Hematopoietic multipotent progenitor cell treated with erythropoietin and hydrocortisone succinate and interleukin-3 and kit ligand, for 4 days (in vitro differentiated cells): ENCODE results near the gene PLSCR4.

Experiments used
- DNase-seq: peaks from one replicate; pipeline ENCODE4 v3.0.0-alpha.2; 2015

Gene PLSCR4

DNA sequence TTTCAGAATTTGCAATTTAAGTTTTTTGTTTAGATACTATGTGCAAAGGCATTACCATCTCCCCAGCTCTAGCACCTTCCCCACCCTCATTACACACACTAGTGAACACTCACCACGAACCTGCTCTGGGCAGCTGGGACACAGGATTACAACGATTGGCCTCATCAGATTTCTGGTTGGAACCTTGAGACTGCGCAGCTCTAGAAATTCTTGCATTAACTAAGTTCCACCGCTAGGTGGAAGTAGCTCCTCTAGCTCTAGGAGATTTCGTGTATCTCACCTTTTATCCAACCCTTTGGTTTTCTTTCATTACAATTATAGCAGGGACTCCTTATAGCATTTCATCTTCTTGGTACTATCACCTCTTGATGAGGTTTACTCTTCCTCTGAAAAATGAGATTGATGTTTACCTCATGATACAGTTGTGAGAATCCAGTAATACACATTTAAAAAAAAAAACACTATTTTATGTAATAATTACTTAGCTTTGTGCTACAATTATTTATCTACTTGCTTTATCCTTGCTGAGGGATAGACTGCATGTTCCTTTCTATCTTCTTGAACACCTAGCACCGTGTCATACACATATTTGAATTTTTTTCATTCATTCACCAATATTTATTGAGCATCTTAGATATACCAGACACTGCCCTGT lies 61.3 kb downstream of the PLSCR4 start:
- DNase-seq, result peak; percentile 80

DNA sequence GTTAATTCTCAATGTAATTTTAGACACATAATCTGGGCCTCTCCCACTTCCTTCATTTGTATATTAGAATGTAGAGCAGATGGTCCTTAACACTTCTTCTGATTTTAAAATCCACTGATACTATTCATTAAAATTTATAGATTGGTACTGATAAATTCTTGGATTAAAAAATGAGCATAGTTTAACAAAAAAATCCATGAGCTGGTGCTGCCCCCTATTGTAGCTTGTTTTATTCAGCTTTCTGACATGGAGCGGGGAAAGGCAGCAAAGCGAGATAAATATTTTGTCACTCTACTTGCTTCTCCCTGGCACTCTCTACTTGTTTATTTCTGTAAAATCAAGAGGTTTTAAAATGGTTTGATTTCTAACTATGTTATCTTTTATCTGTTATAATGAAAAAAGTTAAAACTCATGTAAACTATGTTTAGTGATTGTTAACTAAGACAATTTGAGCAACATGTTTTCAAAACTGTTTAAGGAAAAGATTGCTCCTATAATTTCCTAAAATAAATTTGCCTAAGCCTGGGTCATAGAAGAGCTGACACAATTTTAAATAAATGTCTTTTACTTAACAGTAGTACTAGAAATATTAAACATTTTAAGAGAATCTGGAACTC lies 63.5 kb downstream of the PLSCR4 start:
- DNase-seq, result peak; percentile 61

DNA sequence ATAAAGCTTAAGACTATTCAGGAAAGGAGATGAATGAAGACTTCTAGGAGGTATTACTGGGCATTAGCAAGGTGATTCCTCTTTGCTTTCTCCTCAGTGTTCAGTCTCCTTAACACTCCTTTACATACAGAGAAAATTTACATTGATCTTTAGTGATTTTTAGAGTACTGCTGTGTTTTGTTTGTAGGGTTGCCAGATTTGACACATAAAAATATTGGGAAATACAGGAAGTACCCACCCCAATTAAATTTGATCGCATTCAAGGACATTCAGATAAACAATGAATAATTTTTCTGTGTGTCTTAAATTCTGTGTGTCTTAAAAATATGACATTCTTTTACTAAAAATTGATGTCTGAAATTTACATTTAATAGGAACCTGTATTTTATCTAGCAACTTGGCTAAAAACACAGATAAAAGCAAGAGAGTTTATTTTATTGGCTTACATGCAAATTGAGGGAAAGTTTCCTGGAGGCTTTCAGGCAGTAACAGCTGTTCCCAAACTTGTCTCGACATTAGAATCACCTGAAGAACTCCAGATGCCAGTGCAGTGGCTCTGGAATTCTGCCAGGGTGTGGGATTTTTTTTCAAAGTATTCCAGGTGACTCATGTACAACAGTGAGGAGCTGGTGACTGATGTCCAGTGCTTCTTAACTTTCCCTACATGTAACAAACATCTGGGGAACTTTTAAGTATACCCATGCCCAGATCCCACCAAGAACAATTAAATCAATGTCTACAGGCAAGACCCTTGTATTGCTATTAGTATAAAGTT lies 66.5 kb downstream of the PLSCR4 start:
- no peak for DNase-seq

DNA sequence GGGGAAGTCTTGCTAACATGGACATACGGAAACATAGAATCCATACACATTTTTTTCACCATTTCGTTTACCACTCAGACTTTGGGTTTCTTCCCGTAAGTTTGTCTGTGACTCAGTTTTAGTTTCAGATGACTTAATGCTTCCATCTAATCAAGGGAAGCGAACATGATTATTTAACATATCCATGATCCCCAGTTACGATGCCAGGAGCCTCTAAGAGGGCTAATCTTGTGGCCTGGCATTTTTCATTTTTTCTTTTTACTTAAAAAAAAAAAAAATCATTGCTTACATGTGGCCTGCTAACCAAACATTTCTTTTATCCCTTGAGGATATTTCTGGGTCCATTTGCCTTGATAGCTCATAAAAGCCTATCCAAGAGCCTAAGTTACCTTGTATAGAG lies 69.7 kb downstream of the PLSCR4 start:
- no peak for DNase-seq

DNA sequence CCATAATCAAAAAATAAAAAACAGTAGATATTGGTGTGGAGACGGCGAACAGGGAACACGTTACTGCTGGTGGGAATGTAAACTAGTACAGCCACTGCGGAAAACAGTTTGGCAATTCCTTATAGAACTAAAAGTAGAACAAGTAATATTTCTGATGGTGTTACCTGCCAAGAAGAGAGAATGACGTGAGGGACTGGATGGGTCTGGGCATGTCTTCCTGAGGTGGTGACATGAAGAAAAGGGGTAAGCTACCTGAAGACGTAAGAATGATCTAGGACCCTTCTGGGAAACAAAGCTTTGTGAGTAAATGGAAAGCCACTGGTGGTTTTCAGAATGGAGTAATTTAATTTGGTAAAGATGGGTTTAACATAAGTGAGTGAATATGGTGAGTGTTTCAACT lies 70.5 kb downstream of the PLSCR4 start:
- no peak for DNase-seq

DNA sequence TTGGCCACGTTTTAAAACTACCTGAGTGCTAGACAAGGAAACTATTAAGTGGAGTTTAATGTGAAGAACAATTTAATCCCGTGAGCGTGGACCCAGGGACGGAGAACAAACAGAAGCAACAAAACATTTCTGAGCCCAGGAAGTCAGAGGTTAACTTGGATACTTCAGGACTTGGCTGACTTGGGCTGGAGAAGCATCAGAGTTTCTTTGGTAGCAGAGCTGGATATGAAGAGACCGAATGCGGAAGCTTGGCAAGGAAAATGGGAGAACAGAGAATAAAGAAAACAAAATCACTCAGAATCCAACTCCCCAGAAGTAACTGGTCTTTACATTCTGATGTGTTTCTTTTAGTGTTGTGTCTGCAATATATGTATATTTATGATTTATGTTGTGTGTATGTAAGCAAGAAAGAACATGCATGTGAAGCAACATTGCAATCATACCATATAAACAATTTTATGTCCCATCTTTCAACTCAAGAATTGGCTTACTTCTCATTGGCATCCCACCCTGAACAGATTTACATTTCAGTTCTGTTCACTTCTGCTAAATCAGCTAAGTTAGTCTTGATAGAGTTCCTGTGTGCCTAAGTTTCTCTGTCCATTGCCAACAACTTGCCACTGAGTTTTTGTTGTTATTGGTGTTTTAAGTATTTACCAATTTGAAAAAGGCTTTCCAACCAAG lies 72.8 kb downstream of the PLSCR4 start:
- DNase-seq, result no peak

DNA sequence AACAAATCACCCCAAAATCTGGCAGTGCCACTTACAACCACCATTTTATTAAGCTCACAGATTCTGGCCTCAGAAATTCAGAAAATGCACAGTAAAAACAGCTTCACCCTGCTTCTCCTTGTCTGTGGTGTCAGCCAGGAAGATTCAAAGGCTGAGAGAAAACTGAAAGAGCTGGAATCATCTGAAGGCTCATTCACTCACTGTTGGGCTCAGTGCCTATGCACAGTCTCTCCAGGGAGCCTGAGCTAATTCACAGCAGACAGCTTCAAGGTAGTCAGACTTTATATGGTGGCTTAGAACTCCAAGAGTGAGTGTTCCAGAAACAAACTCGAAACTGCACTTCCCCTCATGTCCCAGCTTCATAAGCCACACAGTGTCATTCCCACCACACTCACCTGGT lies 73.4 kb downstream of the PLSCR4 start:
- DNase-seq, result no peak

DNA sequence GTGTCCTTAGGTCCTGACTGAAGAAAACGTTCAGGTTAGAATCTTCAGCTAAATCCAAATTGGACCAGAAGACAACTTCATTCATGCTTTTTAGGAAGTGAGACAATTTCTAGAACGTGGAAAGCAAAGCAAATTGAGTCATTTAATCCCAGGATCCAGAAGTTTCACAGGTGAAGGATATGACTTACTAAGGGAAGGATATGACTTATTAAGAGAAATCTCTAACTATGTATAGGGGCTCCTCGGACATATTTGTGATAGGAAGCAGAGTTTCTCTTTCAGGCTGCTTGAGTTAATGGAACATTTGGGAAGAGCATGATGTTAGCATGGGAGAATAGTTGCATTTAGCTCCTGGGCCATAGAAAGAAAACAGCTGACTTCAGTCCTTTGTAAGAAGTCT lies 73.8 kb downstream of the PLSCR4 start:
- DNase-seq, result no peak

DNA sequence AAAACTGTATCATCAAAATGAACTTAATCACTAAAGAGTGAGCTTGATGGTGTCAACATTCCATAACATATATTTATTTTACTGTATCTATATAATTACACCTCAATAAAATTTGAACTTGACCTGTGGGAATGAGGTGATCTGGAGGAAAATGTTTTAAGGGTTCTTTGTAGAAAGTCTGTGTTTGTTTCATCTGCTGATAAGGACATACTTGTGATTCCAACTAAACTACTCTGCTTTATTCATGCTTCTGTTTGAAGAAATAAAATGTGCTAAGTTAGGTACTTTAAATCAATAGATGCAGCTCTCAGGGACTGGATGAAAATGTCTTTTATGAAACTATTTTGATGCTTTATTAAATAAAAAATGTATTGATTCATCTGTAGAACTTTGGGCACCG lies 78.3 kb downstream of the PLSCR4 start:
- DNase-seq, result no peak

DNA sequence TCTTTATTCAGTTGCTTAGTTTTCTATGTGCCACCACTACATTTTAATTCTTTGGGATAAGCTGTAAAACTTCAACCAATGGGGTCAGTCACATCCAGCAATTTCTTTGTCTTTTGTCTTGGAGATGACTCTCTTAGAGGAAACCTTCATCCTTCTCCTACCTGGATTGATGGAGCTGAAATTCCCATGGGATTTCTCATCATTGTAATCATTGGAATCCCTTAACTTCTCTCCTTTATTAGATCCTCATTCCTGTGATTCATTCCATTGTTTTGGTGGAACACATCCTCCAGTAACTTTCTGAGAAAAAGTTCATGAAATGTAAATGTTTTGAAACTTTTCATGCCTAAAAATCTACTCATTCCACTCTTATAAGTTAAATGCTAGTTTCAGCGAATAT lies 80.3 kb downstream of the PLSCR4 start:
- no peak for DNase-seq

DNA sequence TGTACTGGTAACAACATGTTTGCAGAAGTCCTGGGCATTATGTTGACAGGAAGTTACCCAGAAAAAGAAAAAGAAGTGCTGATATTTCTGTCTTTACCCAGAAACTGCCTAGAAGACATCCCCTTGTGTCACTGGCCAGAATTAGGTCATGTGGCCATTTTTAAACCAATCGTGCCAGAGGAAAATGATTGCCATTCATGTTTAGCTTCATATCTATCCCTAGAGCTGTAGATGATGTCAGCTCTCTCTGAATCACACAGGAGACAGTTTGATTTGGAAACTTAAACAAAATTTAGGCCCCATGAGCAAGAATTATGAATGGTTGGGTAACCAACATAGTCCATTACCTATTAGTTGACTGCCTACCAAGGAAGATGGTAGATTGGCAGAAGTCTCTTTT lies 81.0 kb downstream of the PLSCR4 start:
- DNase-seq, result no peak

DNA sequence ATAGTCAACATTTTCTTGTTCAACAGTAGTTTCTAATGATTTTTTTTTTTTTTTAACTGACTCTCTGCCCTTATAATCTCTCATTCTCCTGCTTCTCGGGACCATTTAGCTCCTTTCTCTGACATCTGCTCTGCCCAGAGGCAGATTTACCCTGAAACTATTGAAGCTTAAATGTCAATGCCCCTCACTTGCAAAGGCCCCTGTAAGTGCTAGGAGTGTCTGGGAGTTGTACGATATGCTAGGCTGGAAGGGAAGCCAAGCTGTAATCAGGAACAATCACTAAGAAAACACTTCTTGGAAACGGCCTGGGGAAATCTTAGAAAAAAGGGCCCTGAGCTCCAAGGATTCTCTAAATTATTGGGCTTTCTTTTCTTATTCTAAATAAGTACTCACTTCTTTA lies 84.1 kb downstream of the PLSCR4 start:
- DNase-seq, result no peak

DNA sequence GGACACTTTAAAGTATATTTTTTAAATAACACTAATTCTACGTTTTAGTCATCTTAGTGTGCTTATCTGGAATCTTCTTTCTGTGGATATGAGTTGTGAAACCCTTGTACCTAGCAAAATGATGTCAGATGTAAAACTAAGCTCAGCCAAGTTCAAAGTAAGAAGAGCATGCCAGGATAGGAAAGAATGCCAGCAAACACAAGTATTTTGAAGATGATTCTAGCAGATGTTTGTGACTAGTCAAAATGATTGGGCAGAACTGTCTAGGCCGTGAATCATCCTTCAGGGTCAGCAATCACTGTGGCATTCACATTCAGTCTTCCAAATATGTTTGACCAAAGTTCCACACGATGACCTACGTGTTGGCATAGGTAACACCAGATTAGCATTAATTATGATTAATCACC lies 84.5 kb downstream of the PLSCR4 start:
- no peak for DNase-seq

DNA sequence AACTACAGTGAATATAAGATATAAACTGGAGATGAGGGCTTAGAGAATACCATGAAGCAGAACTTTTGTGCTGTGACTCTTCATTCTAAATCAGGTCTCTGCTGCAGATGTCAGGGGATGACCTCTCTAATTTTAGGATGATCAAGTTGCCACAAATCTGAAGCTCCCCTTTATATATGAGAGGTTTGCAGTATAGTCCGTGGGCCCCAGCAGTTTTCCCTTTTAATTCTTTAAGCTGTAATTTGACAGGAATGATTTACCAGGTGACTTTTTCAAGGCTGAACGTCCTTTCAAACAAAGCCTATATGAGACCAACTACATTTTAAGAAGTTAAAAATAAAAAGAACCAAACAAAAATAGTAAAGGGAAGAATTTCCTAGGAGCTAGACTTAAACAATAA lies 85.0 kb downstream of the PLSCR4 start:
- no peak for DNase-seq

DNA sequence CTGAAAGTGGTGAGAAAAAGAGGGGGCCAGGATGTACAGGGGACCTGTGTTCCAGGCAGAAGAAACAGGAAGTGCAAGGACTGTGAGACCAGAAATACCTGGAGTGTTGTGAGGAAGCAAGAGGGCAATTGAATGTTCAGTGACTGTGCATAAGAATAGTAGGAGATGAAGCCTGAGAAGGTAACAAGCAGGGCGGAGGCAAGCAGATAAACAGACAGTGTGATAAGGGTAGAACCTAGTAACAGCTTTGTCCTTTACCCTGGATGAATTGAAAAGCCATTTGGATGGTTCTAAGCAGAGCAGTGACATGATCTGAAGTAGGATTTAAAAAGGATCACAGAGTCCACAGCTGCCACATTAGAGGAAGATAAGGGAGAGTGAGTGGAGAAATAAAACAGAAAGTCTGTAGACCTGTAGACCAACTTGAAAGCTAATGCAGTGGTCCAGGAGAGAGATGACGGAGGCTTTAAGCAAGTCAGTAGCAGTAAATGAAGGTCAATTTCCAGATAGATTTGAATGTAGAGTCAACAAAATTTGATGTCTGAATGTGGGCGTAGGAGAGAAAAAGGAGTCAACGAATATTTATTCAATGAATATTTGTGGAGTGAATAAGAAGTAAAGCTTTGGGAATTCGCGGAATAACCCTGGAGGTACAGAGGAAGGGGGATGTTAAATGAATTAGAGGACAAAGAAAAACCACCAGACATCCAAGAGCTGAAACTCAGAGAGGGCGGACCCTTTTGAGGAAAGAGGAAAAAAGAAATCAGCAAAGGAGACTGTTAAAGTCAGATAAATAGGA lies 85.7 kb downstream of the PLSCR4 start:
- DNase-seq, result no peak

DNA sequence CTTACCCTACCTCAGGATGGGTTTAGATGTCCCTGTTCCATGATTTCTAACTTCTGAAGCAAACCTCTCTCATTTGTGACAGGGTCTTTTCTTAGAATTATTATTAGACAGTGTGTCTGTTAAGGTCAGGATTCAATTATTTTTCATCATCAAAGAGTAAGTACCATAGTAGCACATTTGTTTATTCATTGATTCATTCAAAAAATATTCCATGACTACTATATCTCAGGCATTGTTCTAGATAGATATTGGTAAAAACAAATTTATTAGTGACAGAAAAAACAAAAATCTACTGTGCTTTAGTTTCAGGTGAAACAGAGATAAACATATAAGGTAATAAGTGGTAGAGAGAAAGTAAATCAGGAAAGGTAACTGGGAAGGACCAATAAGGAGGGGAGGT lies 86.4 kb downstream of the PLSCR4 start:
- DNase-seq, result no peak

DNA sequence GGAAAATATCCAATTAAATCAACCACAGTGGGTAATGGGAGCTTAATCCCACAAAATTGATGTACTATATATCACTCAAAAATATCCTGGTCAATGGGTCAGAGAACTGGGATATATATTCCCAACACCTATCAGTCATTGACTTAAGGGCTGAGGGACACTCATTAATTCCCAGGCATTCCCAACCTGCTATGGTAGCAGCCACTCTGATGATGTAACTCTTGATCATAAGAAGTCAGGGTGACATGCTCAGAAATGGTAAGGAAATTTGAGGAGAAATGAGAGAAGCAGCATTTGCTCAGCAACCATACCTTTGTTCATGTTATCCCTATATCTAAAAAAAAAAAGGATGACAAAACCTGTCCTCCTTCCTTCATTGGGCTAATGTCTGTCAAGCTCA lies 86.8 kb downstream of the PLSCR4 start:
- DNase-seq, result no peak

DNA sequence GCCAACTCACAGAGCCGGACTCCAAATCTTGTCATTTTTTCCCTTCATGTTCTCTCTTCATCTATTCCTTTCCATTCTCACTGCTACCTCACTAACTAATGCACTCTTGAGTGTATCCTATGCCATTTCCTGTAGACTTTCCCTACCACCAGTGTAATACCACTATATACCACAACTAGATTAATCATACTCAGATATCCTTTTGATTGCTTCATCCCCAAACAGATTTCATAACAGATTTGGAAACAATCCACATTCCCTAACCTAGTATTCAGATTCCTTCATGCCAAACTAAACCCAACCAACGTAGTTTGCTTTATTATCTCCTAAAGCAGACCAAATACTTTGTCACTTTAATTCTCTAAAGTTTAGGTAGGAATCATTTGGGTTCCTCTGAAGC lies 87.3 kb downstream of the PLSCR4 start:
- DNase-seq, result no peak

DNA sequence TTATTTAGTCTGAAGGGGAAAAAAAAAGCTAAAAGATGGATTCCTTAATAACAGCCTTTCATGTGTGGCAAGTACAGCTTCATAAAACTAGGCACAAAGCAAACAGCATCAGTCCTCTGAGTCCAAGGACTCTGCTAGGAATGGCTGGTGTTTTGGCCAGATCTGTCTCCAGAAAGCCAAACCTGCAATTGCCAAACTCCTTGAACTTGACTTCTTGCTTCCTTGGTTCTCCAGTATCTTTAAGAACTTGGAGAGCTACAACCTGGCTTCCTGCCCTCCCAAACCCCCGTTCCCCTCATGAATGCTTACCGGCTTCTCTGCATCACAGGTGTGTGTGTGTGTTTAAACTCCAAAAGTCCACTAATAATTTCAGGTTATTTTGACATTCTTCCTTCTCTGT lies 88.3 kb downstream of the PLSCR4 start:
- DNase-seq, result no peak

DNA sequence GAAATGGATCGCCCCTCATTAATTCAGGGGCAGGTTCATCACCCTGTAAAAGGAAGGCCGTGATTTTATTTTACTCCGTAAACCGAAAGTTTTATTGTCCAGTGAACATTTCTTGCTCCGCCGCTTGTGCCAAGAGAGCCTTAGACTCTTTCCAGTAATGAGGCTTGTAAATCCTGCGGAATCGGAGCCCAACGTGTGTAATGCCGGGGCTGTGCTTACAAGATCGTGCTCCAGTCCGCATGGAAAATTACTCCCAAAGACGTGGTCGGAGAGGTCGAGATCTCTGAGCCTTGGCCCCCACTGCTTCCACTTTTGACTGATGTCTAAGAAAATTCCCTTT lies 89.3 kb downstream of the PLSCR4 start:
- DNase-seq, result no peak

DNA sequence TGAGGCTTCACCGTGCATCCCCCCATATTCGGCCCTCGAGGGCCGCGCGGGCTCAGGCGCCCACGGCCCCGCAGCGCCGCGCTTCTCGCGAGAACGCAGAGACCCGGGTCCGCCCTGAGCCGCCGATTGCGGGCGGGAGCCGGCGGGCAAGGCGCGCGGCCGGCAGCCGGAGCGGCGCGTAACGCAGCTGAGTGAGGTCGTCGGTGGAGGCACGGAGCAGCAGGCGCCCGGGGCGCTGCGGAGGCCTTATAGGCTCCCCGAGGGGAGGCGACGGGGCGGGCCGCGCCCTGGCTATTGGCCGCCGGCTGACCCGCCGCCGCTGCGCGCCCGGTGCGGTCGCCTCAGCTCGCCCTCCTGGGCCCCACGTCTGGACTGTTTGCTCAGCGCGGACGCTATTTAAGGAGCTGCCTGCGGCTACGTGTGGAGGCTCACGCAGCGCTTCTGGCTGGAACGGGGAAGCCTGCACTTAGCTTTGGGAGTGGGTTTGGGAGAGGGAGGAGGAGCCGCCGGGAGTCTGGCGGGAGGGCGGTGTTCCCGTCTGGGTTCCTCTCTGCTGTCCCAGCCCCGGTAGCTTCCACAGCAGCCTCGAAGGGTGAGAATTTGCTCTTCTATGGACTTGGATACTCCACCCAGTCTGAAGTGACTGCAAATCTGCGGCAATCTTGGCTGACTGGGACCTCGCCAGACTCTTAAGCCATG lies 89.8 kb downstream of the PLSCR4 start, which contains the start of gene PLOD2:
Gene PLOD2 (minus strand): TSS at position 221 of the 699 bp plus-strand sequence. CDS start 195 bp downstream, at position 26.
- DNase-seq, result peak; percentile 87

DNA sequence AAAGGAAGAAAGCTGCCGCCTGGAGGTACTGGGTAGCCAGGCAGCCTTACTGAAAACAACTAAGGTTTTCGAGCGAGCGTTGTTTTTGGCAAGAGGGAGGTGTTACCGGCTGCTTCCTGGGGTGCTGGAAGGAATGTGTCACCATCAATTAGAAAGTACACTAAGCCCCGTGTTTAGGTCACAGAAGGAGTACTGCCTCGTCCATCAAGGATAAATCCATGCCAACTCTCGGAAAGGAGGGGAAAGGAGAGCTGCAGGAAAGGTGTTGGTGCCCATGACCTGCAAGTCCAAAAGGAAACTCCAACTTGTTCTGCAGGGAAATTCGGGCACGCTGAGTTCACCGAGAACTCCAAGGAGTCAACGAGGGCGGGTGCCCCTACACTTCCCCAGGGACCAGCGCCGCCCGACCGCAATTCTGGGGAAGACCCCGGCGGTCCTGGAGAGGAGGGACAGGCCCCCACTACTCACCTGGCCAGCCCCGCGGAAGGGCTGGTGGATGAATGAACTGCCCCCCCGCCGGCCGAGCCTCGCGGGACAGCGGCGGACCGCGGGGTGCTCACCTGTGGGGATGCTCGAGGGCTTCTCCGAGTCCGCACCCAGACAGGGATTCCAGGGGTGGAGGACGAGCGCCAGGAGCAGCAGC lies 90.5 kb downstream of the PLSCR4 start:
- peak; percentile 79 for DNase-seq
